A549 (cell line): ENCODE measurements around the gene FSTL4. TPM values are rescaled to one million over a fixed set of nuclear protein-coding genes. Genes with fewer than 3 reads are reported as not detected.

ENCODE experiments used
- ATAC-seq, 2 experiments: fragments of 200-7000 bp in 1 of 2; fragments of >200 bp in 1 of 2; cut with Nextera tagmentation in 1 of 2; cut with Tn5 transposase in 1 of 2; 3 replicates each; pipeline versions ENCODE4 v1.8.0 to v1.9.1; 2018 to 2020; ENCODE audit warnings: mild to moderate bottlenecking in 1 of 2, moderate library complexity in 1 of 2
- CTCF ChIA-PET: fragments of 300-600 bp; sonication (Branson Sonifier 250); formaldehyde crosslinking; extraction: SDS; loops from one replicate; lab custom pipeline; 2021; ENCODE audit warnings: antibody characterized with exemption, inconsistent platforms; lab: Yijun Ruan, JAX
- POLR2A ChIA-PET: fragments of 350-600 bp; formaldehyde crosslinking; extraction: SDS; loops from one replicate; lab custom pipeline; 2021; ENCODE audit warnings: antibody characterized with exemption, inconsistent platforms; lab: Yijun Ruan, JAX
- DNase-seq, 2 experiments: peaks; one replicate each; pipeline versions ENCODE4 v3.0.0 to v3.0.0-alpha.2; 2011 to 2016; ENCODE audit warnings: low read depth in 1 of 2, low spot score in 1 of 2
- FAIRE-seq: peaks from 2 replicates; lab custom pipeline; 2011; peaks lifted over from hg19 to GRCh38; lab: Jason Lieb, UNC
- H3K27ac ChIP-seq, 2 experiments: fragments of >200 bp; sonication (Bioruptor Twin); formaldehyde crosslinking; 3 replicates each; pipeline ENCODE4 v1.5.1; 2016 to 2017
- H3K4me1 ChIP-seq: fragments of >200 bp; sonication (Bioruptor Twin); formaldehyde crosslinking; 3 replicates; pipeline ENCODE4 v1.6.1; 2016
- H3K4me2 ChIP-seq: fragments of >200 bp; sonication (Bioruptor Twin); formaldehyde crosslinking; 3 replicates; pipeline ENCODE4 v1.6.1; 2016
- H3K4me3 ChIP-seq: fragments of >200 bp; sonication (Bioruptor Twin); formaldehyde crosslinking; 3 replicates; pipeline ENCODE4 v1.5.1; 2016
- H3K9me3 ChIP-seq: fragments of >200 bp; sonication (Bioruptor Twin); formaldehyde crosslinking; 3 replicates; pipeline ENCODE4 v1.6.1; 2016
- CBX2 ChIP-seq: fragments of 200-600 bp; sonication (generic); IDR thresholded peaks from 2 replicates; pipeline ENCODE4 v1.6.1; 2016; ENCODE audit warnings: low read depth, mild to moderate bottlenecking, borderline replicate concordance
- CEBPB ChIP-seq, 2 experiments: fragments of >200 bp in 1 of 2; sonication (Bioruptor Twin) in 1 of 2; formaldehyde crosslinking in 1 of 2; IDR thresholded peaks; 2 replicates each; pipeline ENCODE4 v1.6.1; 2012 to 2016
- CHD4 ChIP-seq: fragments of 200-600 bp; sonication (generic); IDR thresholded peaks from 2 replicates; pipeline ENCODE4 v1.6.1; 2016; ENCODE audit warnings: antibody characterized with exemption, mild to moderate bottlenecking, borderline replicate concordance
- EHF ChIP-seq: fragments of 250-450 bp; sonication (Bioruptor Pico); IDR thresholded peaks from 2 replicates; pipeline ENCODE4 v1.5.0; 2020; ENCODE audit warnings: mild to moderate bottlenecking
- ELK1 ChIP-seq: fragments of 150-350 bp; IDR thresholded peaks from 2 replicates; pipeline ENCODE4 v1.6.1; 2014; ENCODE audit warnings: low read depth, mild to moderate bottlenecking, low read length
- ESRRA ChIP-seq: fragments of 150-350 bp; IDR thresholded peaks from 2 replicates; pipeline ENCODE4 v1.6.1; 2014; ENCODE audit warnings: mild to moderate bottlenecking, low read length, borderline replicate concordance
- FOXS1 ChIP-seq: fragments of 250-450 bp; sonication (Bioruptor Pico); IDR thresholded peaks from 2 replicates; pipeline ENCODE4 v1.5.0; 2020; ENCODE audit warnings: mild to moderate bottlenecking, moderate library complexity
- GATA3 ChIP-seq: IDR thresholded peaks from 2 replicates; pipeline ENCODE4 v1.6.1; 2012; ENCODE audit warnings: borderline replicate concordance
- HDAC2 ChIP-seq: fragments of 200-600 bp; sonication (generic); IDR thresholded peaks from 2 replicates; pipeline ENCODE4 v1.6.1; 2016
- HEYL ChIP-seq: fragments of 250-450 bp; sonication (Bioruptor Pico); IDR thresholded peaks from 2 replicates; pipeline ENCODE4 v1.8.0; 2021; ENCODE audit warnings: mild to moderate bottlenecking, moderate library complexity
- HOXB13 ChIP-seq: fragments of 250-450 bp; sonication (Bioruptor Pico); IDR thresholded peaks from 2 replicates; pipeline ENCODE4 v1.5.0; 2020; ENCODE audit warnings: low read depth, mild to moderate bottlenecking, moderate library complexity
- JUN ChIP-seq, 2 experiments: fragments of >200 bp; sonication (Bioruptor Twin); formaldehyde crosslinking; IDR thresholded peaks; 2 replicates in 1 of 2; 3 replicates in 1 of 2; pipeline ENCODE4 v1.6.1; 2016 to 2017
- KDM5A ChIP-seq: fragments of 200-600 bp; sonication (generic); IDR thresholded peaks from 2 replicates; pipeline ENCODE4 v1.6.1; 2016; ENCODE audit warnings: antibody characterized with exemption, mild to moderate bottlenecking
- MAZ ChIP-seq: fragments of 150-350 bp; IDR thresholded peaks from 2 replicates; pipeline ENCODE4 v1.6.1; 2014; ENCODE audit warnings: antibody characterized with exemption, low read depth, low read length, borderline replicate concordance
- PHF8 ChIP-seq: fragments of 200-600 bp; sonication (generic); IDR thresholded peaks from 2 replicates; pipeline ENCODE4 v1.6.1; 2016; ENCODE audit warnings: low read depth, mild to moderate bottlenecking, antibody characterized with exemption, moderate library complexity, borderline replicate concordance
- POLR2A ChIP-seq: IDR thresholded peaks from 2 replicates; pipeline ENCODE4 v1.6.1; 2012; ENCODE audit warnings: mild to moderate bottlenecking, low read length
- RCOR1 ChIP-seq: fragments of 150-350 bp; IDR thresholded peaks from 2 replicates; pipeline ENCODE4 v1.6.1; 2014; ENCODE audit warnings: antibody characterized with exemption, low read length, low read depth
- SMC3 ChIP-seq: fragments of >200 bp; sonication (Bioruptor Twin); formaldehyde crosslinking; IDR thresholded peaks from 3 replicates; pipeline ENCODE4 v1.6.1; 2018; ENCODE audit warnings: inconsistent platforms
- ZC3H11A ChIP-seq: fragments of 450-650 bp; IDR thresholded peaks from 2 replicates; pipeline ENCODE4 v1.6.1; 2014; ENCODE audit warnings: antibody characterized with exemption, mild to moderate bottlenecking
- ZNF302 ChIP-seq: fragments of 250-450 bp; sonication (Bioruptor Pico); IDR thresholded peaks from 2 replicates; pipeline ENCODE4 v1.9.0; 2021; ENCODE audit warnings: inconsistent platforms, mild to moderate bottlenecking, moderate library complexity
- WGBS: methylation state at CpG from one replicate; pipeline ENCODE4 v1.1.6; 2017; ENCODE audit errors: missing lambda C conversion rate; 5-methylcytosine and 5-hydroxymethylcytosine counted together
- polyA plus RNA-seq, 4 experiments: library from polyadenylated mRNA; depleted of rRNA in 3 of 4; stranded (reverse); fragments of >200 nt; fragmentation: RNase III in 1 of 4; extraction: RNeasy Plus Mini Kit Qiagen cat#74134 plus additional on column Dnase treatment in 1 of 4; gene quantifications; 2 replicates in 3 of 4; 3 replicates in 1 of 4; pipeline ENCODE4 v1.2.3, GENCODE V29; 2011 to 2017
- TF ChIP-seq, protein P1 (sequence below): fragments of >200 bp; sonication (Bioruptor Twin); formaldehyde crosslinking; IDR thresholded peaks from 3 replicates; pipeline ENCODE4 v1.5.1; 2016
- TF ChIP-seq, protein P2 (sequence below): IDR thresholded peaks from 2 replicates; pipeline ENCODE4 v1.6.1; 2012; ENCODE audit warnings: low read depth, borderline replicate concordance

The FSTL4 gene
- polyA plus RNA-seq, 2 of the 4 experiments (the other 2 are of a cell fraction), result 1.6 to 1.8 TPM

GRCh38 chr5:133154274-133155075, 457.9 kb downstream of the FSTL4 start (continued):
- TF ChIP-seq PHF8 (no peak), MAZ (no peak), HDAC2 (no peak), ELK1 (no peak), GATA3 (no peak)

GRCh38 chr5:133150909-133151544, 461.3 kb downstream of the FSTL4 start:
- H3K4me2 ChIP-seq, result no peak overlapping the region
- TF ChIP-seq POLR2A (no peak), RCOR1 (no peak), PHF8 (no peak), HOXB13 (CRISPR knock-in tag) (no peak), ESRRA (no peak), KDM5A (no peak), EHF (CRISPR knock-in tag) (no peak), SMC3 (no peak), HEYL (no peak), CEBPB (IDR thresholded peaks at IDR 0.05) (no peak), JUN (IDR thresholded peaks at IDR 0.05) (no peak), FOXS1 (CRISPR knock-in tag) (no peak), CHD4 (no peak), CBX2 (no peak), ZC3H11A (no peak)
- TF ChIP-seq, protein P1, sequence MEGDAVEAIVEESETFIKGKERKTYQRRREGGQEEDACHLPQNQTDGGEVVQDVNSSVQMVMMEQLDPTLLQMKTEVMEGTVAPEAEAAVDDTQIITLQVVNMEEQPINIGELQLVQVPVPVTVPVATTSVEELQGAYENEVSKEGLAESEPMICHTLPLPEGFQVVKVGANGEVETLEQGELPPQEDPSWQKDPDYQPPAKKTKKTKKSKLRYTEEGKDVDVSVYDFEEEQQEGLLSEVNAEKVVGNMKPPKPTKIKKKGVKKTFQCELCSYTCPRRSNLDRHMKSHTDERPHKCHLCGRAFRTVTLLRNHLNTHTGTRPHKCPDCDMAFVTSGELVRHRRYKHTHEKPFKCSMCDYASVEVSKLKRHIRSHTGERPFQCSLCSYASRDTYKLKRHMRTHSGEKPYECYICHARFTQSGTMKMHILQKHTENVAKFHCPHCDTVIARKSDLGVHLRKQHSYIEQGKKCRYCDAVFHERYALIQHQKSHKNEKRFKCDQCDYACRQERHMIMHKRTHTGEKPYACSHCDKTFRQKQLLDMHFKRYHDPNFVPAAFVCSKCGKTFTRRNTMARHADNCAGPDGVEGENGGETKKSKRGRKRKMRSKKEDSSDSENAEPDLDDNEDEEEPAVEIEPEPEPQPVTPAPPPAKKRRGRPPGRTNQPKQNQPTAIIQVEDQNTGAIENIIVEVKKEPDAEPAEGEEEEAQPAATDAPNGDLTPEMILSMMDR, result no peak
- DNase-seq (no peak), FAIRE-seq (no peak), ATAC-seq (no peak)
- ChIA-PET POLR2A (no interaction called here), CTCF (interaction anchor here (0.6 to 1.3 kb wide), 5 partner anchors 8 to 136 kb away, joined by 3 to 4 read pairs (median 3); no protein-coding TSS in a partner anchor)
- H3K27ac ChIP-seq, result no peak overlapping the region
- H3K4me3 ChIP-seq, result no peak overlapping the region
- H3K9me3 ChIP-seq, result no peaks in the 10 kb centered on the region
- WGBS, result 90% methylated on average over 6 of the region's 6 CpGs
- no peaks in the 10 kb centered on the region for H3K4me1 ChIP-seq

GRCh38 chr5:133149345-133149744, 463.0 kb downstream of the FSTL4 start:
- no peak for ATAC-seq
- H3K4me1 ChIP-seq, result no peaks in the 10 kb centered on the region
- no peak for DNase-seq
- ChIA-PET POLR2A (no interaction called here), CTCF (interaction anchor here (1.1 to 1.8 kb wide), 6 partner anchors 9 to 138 kb away, joined by 3 to 6 read pairs (median 3); no protein-coding TSS in a partner anchor)
- TF ChIP-seq, protein P2, sequence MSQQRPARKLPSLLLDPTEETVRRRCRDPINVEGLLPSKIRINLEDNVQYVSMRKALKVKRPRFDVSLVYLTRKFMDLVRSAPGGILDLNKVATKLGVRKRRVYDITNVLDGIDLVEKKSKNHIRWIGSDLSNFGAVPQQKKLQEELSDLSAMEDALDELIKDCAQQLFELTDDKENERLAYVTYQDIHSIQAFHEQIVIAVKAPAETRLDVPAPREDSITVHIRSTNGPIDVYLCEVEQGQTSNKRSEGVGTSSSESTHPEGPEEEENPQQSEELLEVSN, result no peak
- TF ChIP-seq GATA3, result no peak
- no peak for TF ChIP-seq ZNF302 (CRISPR knock-in tag)
- FAIRE-seq, result no peak
- H3K4me3 ChIP-seq, result no peak overlapping the region
- H3K9me3 ChIP-seq, result no peaks in the 10 kb centered on the region
- H3K27ac ChIP-seq, result no peak overlapping the region
- H3K4me2 ChIP-seq, result no peak overlapping the region
- 95% methylated on average over 4 of the region's 4 CpGs for WGBS
